ENCODE data around the gene DEFB132. TPM values are rescaled to one million over a fixed set of nuclear protein-coding genes. Genes with fewer than 3 reads are reported as not detected.
"Not testable (repeated sequence)": the region's sequence is repeated elsewhere in the genome, so short reads cannot be mapped to it uniquely, and the experiment has no call there.

DEFB132 gene
- total RNA-seq, 2 experiments from 2014 or later = not detected

DNA sequence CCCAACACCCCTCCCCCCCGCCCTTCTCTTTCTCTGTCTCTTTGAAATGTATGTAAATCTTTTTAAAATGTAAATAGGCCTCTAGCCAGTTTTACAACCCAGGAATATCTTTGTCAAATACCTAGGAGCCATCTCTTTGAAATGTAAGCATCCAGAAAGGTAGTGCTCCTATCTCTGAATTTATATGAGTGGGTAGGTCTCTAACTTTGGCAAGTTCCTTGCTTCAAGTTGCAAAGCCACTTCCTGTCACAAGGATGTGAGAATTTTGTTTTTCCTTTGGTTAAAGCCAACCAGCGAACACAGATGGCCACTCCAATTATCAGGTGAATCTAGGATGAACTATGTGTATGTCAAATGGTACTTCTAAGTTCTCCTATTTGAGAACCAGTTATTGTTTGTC lies 6.2 kb upstream of the DEFB132 start:
- no TSS peak for BruUV-seq (replicated peaks)
- Histone ChIP-seq H3K9me3 (ENCODE audit: low read length) (no peaks in the 10 kb centered on the region), H3K4me2 (ENCODE audit: low read length) (no peak overlapping the region), H4K20me1 (ENCODE audit: insufficient read depth, low read length) (no peaks in the 10 kb centered on the region), H3K79me2 (ENCODE audit: insufficient read depth, low read depth, low read length) (no peaks in the 10 kb centered on the region), H3K4me3 (ENCODE audit: low read depth, low read length, poor library complexity, severe bottlenecking) (no peak overlapping the region), H3K9me2 (ENCODE audit: insufficient read depth, low read length) (no peaks in the 10 kb centered on the region), H2AFZ (ENCODE audit: low read length) (no peak overlapping the region), H3K4me1 (ENCODE audit: insufficient read depth, low read length, poor library complexity, severe bottlenecking) (no peaks in the 10 kb centered on the region), H3K27ac (ENCODE audit: low read depth, low read length, poor library complexity, severe bottlenecking) (no peak overlapping the region), H3K36me3 (ENCODE audit: insufficient read depth, low read length) (no peaks in the 10 kb centered on the region)
- POLR2A ChIA-PET = no interaction called here
- CTCF ChIA-PET (ENCODE audit: unreplicated experiment) = no interaction called here
- intact Hi-C loops (cut with micrococcal nuclease; ENCODE audit: unreplicated experiment) = no loop called here
- no peak for DNase-seq (ENCODE audit: low spot score)
- TF ChIP-seq EZH2phosphoT487 (IDR thresholded peaks at IDR 0.05; ENCODE audit: borderline replicate concordance, low read depth, low read length) = no peak
- TF ChIP-seq, protein P1, sequence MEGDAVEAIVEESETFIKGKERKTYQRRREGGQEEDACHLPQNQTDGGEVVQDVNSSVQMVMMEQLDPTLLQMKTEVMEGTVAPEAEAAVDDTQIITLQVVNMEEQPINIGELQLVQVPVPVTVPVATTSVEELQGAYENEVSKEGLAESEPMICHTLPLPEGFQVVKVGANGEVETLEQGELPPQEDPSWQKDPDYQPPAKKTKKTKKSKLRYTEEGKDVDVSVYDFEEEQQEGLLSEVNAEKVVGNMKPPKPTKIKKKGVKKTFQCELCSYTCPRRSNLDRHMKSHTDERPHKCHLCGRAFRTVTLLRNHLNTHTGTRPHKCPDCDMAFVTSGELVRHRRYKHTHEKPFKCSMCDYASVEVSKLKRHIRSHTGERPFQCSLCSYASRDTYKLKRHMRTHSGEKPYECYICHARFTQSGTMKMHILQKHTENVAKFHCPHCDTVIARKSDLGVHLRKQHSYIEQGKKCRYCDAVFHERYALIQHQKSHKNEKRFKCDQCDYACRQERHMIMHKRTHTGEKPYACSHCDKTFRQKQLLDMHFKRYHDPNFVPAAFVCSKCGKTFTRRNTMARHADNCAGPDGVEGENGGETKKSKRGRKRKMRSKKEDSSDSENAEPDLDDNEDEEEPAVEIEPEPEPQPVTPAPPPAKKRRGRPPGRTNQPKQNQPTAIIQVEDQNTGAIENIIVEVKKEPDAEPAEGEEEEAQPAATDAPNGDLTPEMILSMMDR (conservative IDR thresholded peaks at IDR 0.05; ENCODE audit: low read length) = no peak

DNA sequence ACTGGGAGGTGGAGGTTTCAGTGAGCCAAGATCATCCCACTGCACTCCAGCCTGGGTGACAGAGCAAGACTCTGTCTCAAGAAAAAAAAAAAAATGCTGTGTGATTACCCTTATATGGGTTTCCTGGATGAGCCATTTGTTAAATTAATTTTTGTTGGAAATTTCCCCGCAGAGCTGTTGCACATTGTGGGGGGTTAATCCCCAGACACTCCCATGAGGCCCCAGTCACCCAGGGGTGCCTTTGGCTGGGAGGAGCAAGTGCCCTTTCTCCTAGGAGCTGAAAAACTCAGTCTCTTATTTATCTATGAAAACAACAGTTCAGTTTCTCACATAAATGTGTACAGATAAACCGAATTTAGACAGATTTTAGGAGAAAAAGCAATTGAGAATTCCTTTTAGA lies 4.7 kb upstream of the DEFB132 start:
- Histone ChIP-seq H3K4me3 (ENCODE audit: low read depth, low read length, poor library complexity, severe bottlenecking) (no peak overlapping the region), H3K79me2 (ENCODE audit: insufficient read depth, low read depth, low read length) (no peaks in the 10 kb centered on the region), H3K4me1 (ENCODE audit: insufficient read depth, low read length, poor library complexity, severe bottlenecking) (no peaks in the 10 kb centered on the region), H3K4me2 (ENCODE audit: low read length) (no peak overlapping the region), H2AFZ (ENCODE audit: low read length) (no peak overlapping the region), H3K27ac (ENCODE audit: low read depth, low read length, poor library complexity, severe bottlenecking) (no peak overlapping the region), H3K36me3 (ENCODE audit: insufficient read depth, low read length) (no peaks in the 10 kb centered on the region), H4K20me1 (ENCODE audit: insufficient read depth, low read length) (no peaks in the 10 kb centered on the region), H3K9me2 (ENCODE audit: insufficient read depth, low read length) (no peaks in the 10 kb centered on the region), H3K9me3 (ENCODE audit: low read length) (no peaks in the 10 kb centered on the region)
- BruUV-seq (replicated peaks) = no TSS peak
- no peak for TF ChIP-seq EZH2phosphoT487 (IDR thresholded peaks at IDR 0.05; ENCODE audit: borderline replicate concordance, low read depth, low read length)
- TF ChIP-seq, protein P1 (conservative IDR thresholded peaks at IDR 0.05; ENCODE audit: low read length) = no peak
- no peak for DNase-seq (ENCODE audit: low spot score)
- CTCF ChIA-PET (ENCODE audit: unreplicated experiment) = no interaction called here
- intact Hi-C loops (cut with micrococcal nuclease; ENCODE audit: unreplicated experiment) = no loop called here
- POLR2A ChIA-PET = no interaction called here

DNA sequence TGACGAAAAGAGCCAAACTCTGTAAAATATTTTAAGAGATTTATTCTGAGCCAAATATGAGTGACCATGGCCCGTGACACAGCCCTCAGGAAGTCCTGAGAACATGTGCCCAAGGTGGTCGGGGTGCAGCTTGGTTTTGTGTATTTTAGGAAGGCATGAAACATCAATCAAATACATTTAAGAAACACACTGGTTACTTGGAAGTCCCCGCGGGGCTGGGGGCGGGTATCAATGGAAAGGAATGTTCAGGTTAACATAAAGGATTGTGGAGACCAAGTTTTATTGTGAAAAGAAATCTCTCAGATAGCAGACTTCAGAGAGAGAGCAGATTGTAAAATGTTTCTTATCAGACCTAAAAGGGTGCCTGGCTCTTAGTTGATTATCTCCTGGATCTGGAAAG lies 4.1 kb upstream of the DEFB132 start:
- POLR2A ChIA-PET; BruUV-seq (replicated peaks); CTCF ChIA-PET (ENCODE audit: unreplicated experiment): not testable (repeated sequence)

More for the DNA sequence above, 4.1 kb upstream of the DEFB132 start:
- intact Hi-C loops (cut with micrococcal nuclease; ENCODE audit: unreplicated experiment); H3K4me2 ChIP-seq (ENCODE audit: low read length); H3K27ac ChIP-seq (ENCODE audit: low read depth, low read length, poor library complexity, severe bottlenecking); DNase-seq (ENCODE audit: low spot score); H3K79me2 ChIP-seq (ENCODE audit: insufficient read depth, low read depth, low read length); H3K4me1 ChIP-seq (ENCODE audit: insufficient read depth, low read length, poor library complexity, severe bottlenecking); H4K20me1 ChIP-seq (ENCODE audit: insufficient read depth, low read length); H3K36me3 ChIP-seq (ENCODE audit: insufficient read depth, low read length); H2AFZ ChIP-seq (ENCODE audit: low read length); H3K4me3 ChIP-seq (ENCODE audit: low read depth, low read length, poor library complexity, severe bottlenecking); H3K9me2 ChIP-seq (ENCODE audit: insufficient read depth, low read length); H3K9me3 ChIP-seq (ENCODE audit: low read length): not testable (repeated sequence)

All from OCI-LY7 (cell line).